Measurements from ENCODE around the gene JAZF1. TPM values are rescaled to one million over a fixed set of nuclear protein-coding genes. Genes with fewer than 3 reads are reported as not detected.

The JAZF1 gene
- total RNA-seq, 1 experiment from 2014 or later, result 9.1 TPM

DNA sequence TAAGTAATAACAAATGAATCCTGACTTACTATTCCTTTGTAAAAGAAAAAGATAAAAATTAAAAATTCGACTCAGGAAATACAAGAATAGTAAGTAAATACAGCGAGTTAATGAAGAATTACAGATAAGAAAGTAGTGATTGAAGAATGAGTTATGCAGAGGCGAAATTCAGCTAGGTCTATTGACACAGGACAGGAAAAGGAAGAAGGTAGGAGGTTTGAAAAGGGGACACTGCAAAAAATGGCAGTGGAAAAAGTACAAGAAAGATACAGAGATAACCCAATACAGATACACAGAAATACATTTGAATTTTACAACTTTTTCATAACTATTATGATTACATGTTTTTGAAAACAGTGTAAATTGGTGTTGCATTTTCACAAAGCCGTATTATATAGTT lies 28.0 kb downstream of the JAZF1 start:
- no peak overlapping the region for H3K27ac ChIP-seq (ENCODE audit: insufficient read length, low read depth, low read length)
- Mint-ChIP-seq H3K27ac (no peak overlapping the region), H3K4me1 (peaks cover 15 to 24% of the 10 kb centered on the region in 2 experiments), H3K9me3 (no peaks in the 10 kb centered on the region), H3K4me3 (no peak overlapping the region), H3K27me3 (ENCODE audit: low read depth) (no peaks in the 10 kb centered on the region), H3K36me3 (ENCODE audit: insufficient read depth in 1 of 3, low read depth in 3 of 3) (no peaks in the 10 kb centered on the region)
- no peak overlapping the region for H4K91ac ChIP-seq (ENCODE audit: insufficient read length, low read depth, low read length)
- H2BK5ac ChIP-seq (ENCODE audit: insufficient read length, low read length), result no peak overlapping the region
- no peak overlapping the region for H2BK12ac ChIP-seq (ENCODE audit: insufficient read length, low read depth, low read length)
- H3K18ac ChIP-seq (ENCODE audit: insufficient read length, low read depth, low read length), result no peak overlapping the region
- H2AK5ac ChIP-seq (ENCODE audit: insufficient read length, low read length), result no peak overlapping the region
- no peak overlapping the region for H3K23ac ChIP-seq (ENCODE audit: insufficient read length, low read depth, low read length)
- no peak overlapping the region for H4K5ac ChIP-seq (ENCODE audit: insufficient read length, low read depth, low read length)
- WGBS (ENCODE audit: extremely low coverage, insufficient read length, low lambda C conversion rate), result no CpG with 5 or more reads among the region's 4 CpGs
- no peak overlapping the region for H2BK15ac ChIP-seq (ENCODE audit: low read depth, low read length)
- no peak overlapping the region for H2BK20ac ChIP-seq (ENCODE audit: low read depth, low read length, poor library complexity, severe bottlenecking)
- no peak overlapping the region for H3T11ph ChIP-seq (ENCODE audit: low read length)
- H3K14ac ChIP-seq (ENCODE audit: insufficient read depth, low read length), result no peak overlapping the region
- no peak for DNase-seq
- no peak overlapping the region for H3K4me2 ChIP-seq (ENCODE audit: insufficient read depth, insufficient read length, low read length)
- no peaks in the 10 kb centered on the region for H4K20me1 ChIP-seq (ENCODE audit: control insufficient read depth, insufficient read depth, insufficient read length)
- H3K4me1 ChIP-seq (ENCODE audit: insufficient read depth, low read length), result no peaks in the 10 kb centered on the region; the same call in 1 of the 2 replicates
- H2BK120ac ChIP-seq (ENCODE audit: low read depth, low read length, poor library complexity, severe bottlenecking), result no peak overlapping the region
- H3K79me2 ChIP-seq (ENCODE audit: insufficient read depth, low read length), result no peaks in the 10 kb centered on the region
- no peak overlapping the region for H3K9ac ChIP-seq (ENCODE audit: extremely low read depth, insufficient read length, low read length)
- no peaks in the 10 kb centered on the region for H3K9me3 ChIP-seq (ENCODE audit: control insufficient read depth, low read depth, low read length)
- TF ChIP-seq, protein P1, sequence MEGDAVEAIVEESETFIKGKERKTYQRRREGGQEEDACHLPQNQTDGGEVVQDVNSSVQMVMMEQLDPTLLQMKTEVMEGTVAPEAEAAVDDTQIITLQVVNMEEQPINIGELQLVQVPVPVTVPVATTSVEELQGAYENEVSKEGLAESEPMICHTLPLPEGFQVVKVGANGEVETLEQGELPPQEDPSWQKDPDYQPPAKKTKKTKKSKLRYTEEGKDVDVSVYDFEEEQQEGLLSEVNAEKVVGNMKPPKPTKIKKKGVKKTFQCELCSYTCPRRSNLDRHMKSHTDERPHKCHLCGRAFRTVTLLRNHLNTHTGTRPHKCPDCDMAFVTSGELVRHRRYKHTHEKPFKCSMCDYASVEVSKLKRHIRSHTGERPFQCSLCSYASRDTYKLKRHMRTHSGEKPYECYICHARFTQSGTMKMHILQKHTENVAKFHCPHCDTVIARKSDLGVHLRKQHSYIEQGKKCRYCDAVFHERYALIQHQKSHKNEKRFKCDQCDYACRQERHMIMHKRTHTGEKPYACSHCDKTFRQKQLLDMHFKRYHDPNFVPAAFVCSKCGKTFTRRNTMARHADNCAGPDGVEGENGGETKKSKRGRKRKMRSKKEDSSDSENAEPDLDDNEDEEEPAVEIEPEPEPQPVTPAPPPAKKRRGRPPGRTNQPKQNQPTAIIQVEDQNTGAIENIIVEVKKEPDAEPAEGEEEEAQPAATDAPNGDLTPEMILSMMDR (conservative IDR thresholded peaks at IDR 0.05), result no peak
- H3K4ac ChIP-seq (ENCODE audit: low read depth, low read length), result no peak overlapping the region
- H3K23me2 ChIP-seq (ENCODE audit: insufficient read length, low read depth, low read length, poor library complexity, severe bottlenecking), result no peaks in the 10 kb centered on the region
- H4K8ac ChIP-seq (replicated peaks; ENCODE audit: insufficient read length, low read depth, low read length), result no peak overlapping the region
- H3K79me1 ChIP-seq (ENCODE audit: insufficient read depth, low read depth, low read length, poor library complexity, severe bottlenecking), result no peaks in the 10 kb centered on the region
- no peak overlapping the region for H3K56ac ChIP-seq (ENCODE audit: insufficient read length, low read depth, low read length)
- H3K27me3 ChIP-seq (ENCODE audit: insufficient read depth, low read length), result no peaks in the 10 kb centered on the region
- no peak overlapping the region for H2AFZ ChIP-seq (ENCODE audit: low read length)
